ENCODE measurements around the gene IL5.
A peak's percentile ranks its signal among the peaks of the same experiment; 100 is the strongest.
"Not testable (repeated sequence)": the region's sequence is repeated elsewhere in the genome, so short reads cannot be mapped to it uniquely, and the experiment has no call there.

Gene IL5

GRCh38 chr5:132528866-132529634 is 14.3 kb downstream of the IL5 start:
- no peak for DNase-seq (ENCODE audit: low spot score)

GRCh38 chr5:132528021-132528420 is 15.3 kb downstream of the IL5 start:
- no peak for DNase-seq (ENCODE audit: low spot score)

- DNase-seq (ENCODE audit: low spot score) = no peak
Observed at GRCh38 chr5:132526974-132527564, 16.3 kb downstream of the IL5 start.

GRCh38 chr5:132526290-132526973 is 16.9 kb downstream of the IL5 start:
- peak; percentile 55 for DNase-seq (ENCODE audit: low spot score)

- DNase-seq (ENCODE audit: low spot score) = no peak
Observed at GRCh38 chr5:132525299-132525724, 18.0 kb downstream of the IL5 start.

- not testable (repeated sequence) for DNase-seq (ENCODE audit: low spot score)
Observed at GRCh38 chr5:132524877-132525276, 18.4 kb downstream of the IL5 start.

- DNase-seq (ENCODE audit: low spot score) = not testable (repeated sequence)
Observed at GRCh38 chr5:132522067-132522466, 21.3 kb downstream of the IL5 start.

- not testable (repeated sequence) for DNase-seq (ENCODE audit: low spot score)
Observed at GRCh38 chr5:132513618-132514336, 29.5 kb downstream of the IL5 start.

GRCh38 chr5:132510076-132510475 is 33.2 kb downstream of the IL5 start:
- peak; percentile 63 for DNase-seq (ENCODE audit: low spot score)

- peak; percentile 53 for DNase-seq (ENCODE audit: low spot score)
Observed at GRCh38 chr5:132506094-132506692, 37.1 kb downstream of the IL5 start.

GRCh38 chr5:132505641-132506040 is 37.7 kb downstream of the IL5 start:
- no peak for DNase-seq (ENCODE audit: low spot score)

GRCh38 chr5:132504746-132505145 is 38.6 kb downstream of the IL5 start:
- no peak for DNase-seq (ENCODE audit: low spot score)

- DNase-seq (ENCODE audit: low spot score) = no peak
Observed at GRCh38 chr5:132503244-132503643, 40.1 kb downstream of the IL5 start.

GRCh38 chr5:132501961-132502931 is 41.1 kb downstream of the IL5 start:
- no peak for DNase-seq (ENCODE audit: low spot score)

GRCh38 chr5:132501629-132501956 is 41.7 kb downstream of the IL5 start:
- no peak for DNase-seq (ENCODE audit: low spot score)

- peak; percentile 66 for DNase-seq (ENCODE audit: low spot score)
Observed at GRCh38 chr5:132500931-132501628, 42.2 kb downstream of the IL5 start.

- DNase-seq (ENCODE audit: low spot score) = no peak
Observed at GRCh38 chr5:132500244-132500930, 42.9 kb downstream of the IL5 start.

- no peak for DNase-seq (ENCODE audit: low spot score)
Observed at GRCh38 chr5:132499440-132500243, 43.7 kb downstream of the IL5 start.

Measured in kidney capillary endothelial cell (primary cell).